ENCODE data around the gene EZH2. TPM values are rescaled to one million over a fixed set of nuclear protein-coding genes. Genes with fewer than 3 reads are reported as not detected.
A peak's percentile ranks its signal among the peaks of the same experiment; 100 is the strongest.

EZH2 gene
- total RNA-seq, 1 donor from 2014 or later = 10.6 TPM

GRCh38 chr7:148882192-148882591 is 1.9 kb downstream of the EZH2 start:
- TF ChIP-seq, protein P1, sequence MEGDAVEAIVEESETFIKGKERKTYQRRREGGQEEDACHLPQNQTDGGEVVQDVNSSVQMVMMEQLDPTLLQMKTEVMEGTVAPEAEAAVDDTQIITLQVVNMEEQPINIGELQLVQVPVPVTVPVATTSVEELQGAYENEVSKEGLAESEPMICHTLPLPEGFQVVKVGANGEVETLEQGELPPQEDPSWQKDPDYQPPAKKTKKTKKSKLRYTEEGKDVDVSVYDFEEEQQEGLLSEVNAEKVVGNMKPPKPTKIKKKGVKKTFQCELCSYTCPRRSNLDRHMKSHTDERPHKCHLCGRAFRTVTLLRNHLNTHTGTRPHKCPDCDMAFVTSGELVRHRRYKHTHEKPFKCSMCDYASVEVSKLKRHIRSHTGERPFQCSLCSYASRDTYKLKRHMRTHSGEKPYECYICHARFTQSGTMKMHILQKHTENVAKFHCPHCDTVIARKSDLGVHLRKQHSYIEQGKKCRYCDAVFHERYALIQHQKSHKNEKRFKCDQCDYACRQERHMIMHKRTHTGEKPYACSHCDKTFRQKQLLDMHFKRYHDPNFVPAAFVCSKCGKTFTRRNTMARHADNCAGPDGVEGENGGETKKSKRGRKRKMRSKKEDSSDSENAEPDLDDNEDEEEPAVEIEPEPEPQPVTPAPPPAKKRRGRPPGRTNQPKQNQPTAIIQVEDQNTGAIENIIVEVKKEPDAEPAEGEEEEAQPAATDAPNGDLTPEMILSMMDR (IDR thresholded peaks at IDR 0.05) = no peak
- H3K9me3 Mint-ChIP-seq (ENCODE audit: low read depth) = no peaks in the 10 kb centered on the region
- H3K27ac Mint-ChIP-seq (ENCODE audit: unreplicated experiment) = no peak overlapping the region
- DNase-seq (ENCODE audit: low spot score) = no peak
- no peaks in the 10 kb centered on the region for H3K27me3 Mint-ChIP-seq (ENCODE audit: low read depth)
- H3K4me3 Mint-ChIP-seq (ENCODE audit: unreplicated experiment) = peak overlapping the region; percentile 89
- H3K36me3 Mint-ChIP-seq (ENCODE audit: low read depth) = no peaks in the 10 kb centered on the region
- peaks cover 14% of the 10 kb centered on the region for H3K4me1 Mint-ChIP-seq (ENCODE audit: low read depth)

DNA sequence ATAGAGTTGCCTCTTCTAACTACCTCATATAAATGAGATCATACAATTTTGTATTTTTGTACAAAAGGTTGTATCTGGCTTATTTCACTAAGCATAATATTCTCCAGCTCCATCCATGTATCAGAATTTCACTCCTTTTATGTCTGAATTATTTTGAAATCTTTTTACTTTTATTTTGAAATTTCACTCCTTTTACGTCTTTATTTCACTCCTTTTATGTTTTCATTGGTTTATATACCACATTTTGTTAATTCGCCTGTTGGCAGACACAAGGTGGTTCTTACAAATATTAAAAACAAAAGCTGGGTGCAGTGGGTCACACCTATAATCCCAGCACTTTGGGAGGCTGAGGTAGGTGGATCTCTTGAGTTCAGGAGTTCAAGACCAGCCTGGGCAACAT is 5.8 kb downstream of the EZH2 start:
- Mint-ChIP-seq H3K4me1 (ENCODE audit: low read depth) (peaks cover 16% of the 10 kb centered on the region), H3K27ac (ENCODE audit: unreplicated experiment) (no peak overlapping the region), H3K4me3 (ENCODE audit: unreplicated experiment) (no peak overlapping the region), H3K9me3 (ENCODE audit: low read depth) (no peaks in the 10 kb centered on the region), H3K27me3 (ENCODE audit: low read depth) (no peaks in the 10 kb centered on the region), H3K36me3 (ENCODE audit: low read depth) (no peaks in the 10 kb centered on the region)
- TF ChIP-seq, protein P1 (IDR thresholded peaks at IDR 0.05) = no peak
- DNase-seq (ENCODE audit: low spot score) = no peak

- no peaks in the 10 kb centered on the region for H3K36me3 Mint-ChIP-seq (ENCODE audit: low read depth)
- no peak overlapping the region for H3K27ac Mint-ChIP-seq (ENCODE audit: unreplicated experiment)
- no peak for DNase-seq (ENCODE audit: low spot score)
- no peak overlapping the region for H3K4me3 Mint-ChIP-seq (ENCODE audit: unreplicated experiment)
- no peaks in the 10 kb centered on the region for H3K27me3 Mint-ChIP-seq (ENCODE audit: low read depth)
- H3K9me3 Mint-ChIP-seq (ENCODE audit: low read depth) = no peaks in the 10 kb centered on the region
- peaks cover 10% of the 10 kb centered on the region for H3K4me1 Mint-ChIP-seq (ENCODE audit: low read depth)
- TF ChIP-seq, protein P1 (IDR thresholded peaks at IDR 0.05) = no peak
Measured at GRCh38 chr7:148877517-148877916, 6.6 kb downstream of the EZH2 start.

GRCh38 chr7:148872188-148872587 is 11.9 kb downstream of the EZH2 start:
- Mint-ChIP-seq H3K4me3 (ENCODE audit: unreplicated experiment) (no peak overlapping the region), H3K9me3 (ENCODE audit: low read depth) (peaks cover 13% of the 10 kb centered on the region), H3K27me3 (ENCODE audit: low read depth) (no peaks in the 10 kb centered on the region), H3K4me1 (ENCODE audit: low read depth) (peaks cover 2% of the 10 kb centered on the region), H3K27ac (ENCODE audit: unreplicated experiment) (no peak overlapping the region), H3K36me3 (ENCODE audit: low read depth) (peaks cover 5% of the 10 kb centered on the region)
- TF ChIP-seq, protein P1 (IDR thresholded peaks at IDR 0.05) = no peak
- DNase-seq (ENCODE audit: low spot score) = no peak

DNA sequence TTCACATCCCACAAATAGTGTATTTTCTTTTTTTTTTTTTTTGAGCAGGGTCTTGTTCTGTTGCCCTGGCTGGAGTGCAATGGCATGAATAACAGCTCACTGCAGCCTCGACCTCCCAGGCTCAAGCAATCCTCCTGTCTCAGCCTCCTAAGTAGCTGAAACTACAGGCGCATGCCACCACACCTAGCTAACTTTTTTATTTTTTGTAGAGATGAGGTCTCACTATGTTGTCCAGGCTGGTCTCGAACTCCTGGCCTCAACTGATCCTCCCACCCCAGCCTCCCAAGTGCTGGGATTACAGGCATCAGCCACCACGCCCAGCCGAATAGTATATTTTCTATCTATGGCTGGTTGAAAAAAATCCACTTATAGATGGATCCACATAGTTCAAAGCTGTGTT is 12.5 kb downstream of the EZH2 start:
- TF ChIP-seq, protein P1 (IDR thresholded peaks at IDR 0.05) = no peak
- no peak for DNase-seq (ENCODE audit: low spot score)
- H3K9me3 Mint-ChIP-seq (ENCODE audit: low read depth) = peaks cover 13% of the 10 kb centered on the region
- peaks cover 2% of the 10 kb centered on the region for H3K4me1 Mint-ChIP-seq (ENCODE audit: low read depth)
- H3K27me3 Mint-ChIP-seq (ENCODE audit: low read depth) = no peaks in the 10 kb centered on the region
- H3K4me3 Mint-ChIP-seq (ENCODE audit: unreplicated experiment) = no peak overlapping the region
- no peak overlapping the region for H3K27ac Mint-ChIP-seq (ENCODE audit: unreplicated experiment)
- peaks cover 5% of the 10 kb centered on the region for H3K36me3 Mint-ChIP-seq (ENCODE audit: low read depth)

Measured in chondrocyte (in vitro differentiated cells).